ENCODE data around the gene CCM2L.
A peak's percentile ranks its signal among the peaks of the same experiment; 100 is the strongest.

- TF ChIP-seq, protein P1, sequence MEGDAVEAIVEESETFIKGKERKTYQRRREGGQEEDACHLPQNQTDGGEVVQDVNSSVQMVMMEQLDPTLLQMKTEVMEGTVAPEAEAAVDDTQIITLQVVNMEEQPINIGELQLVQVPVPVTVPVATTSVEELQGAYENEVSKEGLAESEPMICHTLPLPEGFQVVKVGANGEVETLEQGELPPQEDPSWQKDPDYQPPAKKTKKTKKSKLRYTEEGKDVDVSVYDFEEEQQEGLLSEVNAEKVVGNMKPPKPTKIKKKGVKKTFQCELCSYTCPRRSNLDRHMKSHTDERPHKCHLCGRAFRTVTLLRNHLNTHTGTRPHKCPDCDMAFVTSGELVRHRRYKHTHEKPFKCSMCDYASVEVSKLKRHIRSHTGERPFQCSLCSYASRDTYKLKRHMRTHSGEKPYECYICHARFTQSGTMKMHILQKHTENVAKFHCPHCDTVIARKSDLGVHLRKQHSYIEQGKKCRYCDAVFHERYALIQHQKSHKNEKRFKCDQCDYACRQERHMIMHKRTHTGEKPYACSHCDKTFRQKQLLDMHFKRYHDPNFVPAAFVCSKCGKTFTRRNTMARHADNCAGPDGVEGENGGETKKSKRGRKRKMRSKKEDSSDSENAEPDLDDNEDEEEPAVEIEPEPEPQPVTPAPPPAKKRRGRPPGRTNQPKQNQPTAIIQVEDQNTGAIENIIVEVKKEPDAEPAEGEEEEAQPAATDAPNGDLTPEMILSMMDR (IDR thresholded peaks at IDR 0.05): 0 out of 2 replicates have a peak, but pooled peaks have one; percentile 0
- TF ChIP-seq ZFX (IDR thresholded peaks at IDR 0.05; ENCODE audit: borderline replicate concordance): no peak
These were observed 25.2 kb downstream of the CCM2L start for GRCh38 chr20:32035426-32035779.
